ENCODE data around the gene DLK1.

The DLK1 gene

DNA sequence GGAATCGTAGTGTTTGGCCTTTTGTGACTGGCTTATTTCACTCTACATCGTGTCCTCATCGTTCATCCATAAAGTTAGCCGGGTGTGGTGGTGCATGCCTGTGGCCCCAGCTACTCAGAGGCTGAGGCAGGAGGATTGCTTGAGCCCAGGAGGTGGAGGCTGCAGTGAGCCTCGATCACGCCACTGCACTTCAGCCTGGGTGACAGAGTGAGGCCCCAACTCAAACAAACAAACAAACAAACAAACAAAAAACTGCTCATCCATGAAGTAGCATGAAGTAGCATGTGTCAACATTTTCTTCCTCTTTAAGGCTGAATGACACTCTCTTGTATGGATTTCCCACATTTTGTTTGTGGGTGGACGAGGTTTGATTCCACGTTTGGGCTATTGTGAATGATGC lies 55.3 kb downstream of the DLK1 start:
- no peak overlapping the region for H3K27ac ChIP-seq (ENCODE audit: low read depth in 2 of 2, low read length in 2 of 2)
- H3K27me3 ChIP-seq (ENCODE audit: control insufficient read depth in 2 of 2, insufficient read depth in 2 of 2, low read length in 2 of 2), result no peaks in the 10 kb centered on the region
- H3K9me3 ChIP-seq (ENCODE audit: control insufficient read depth in 2 of 2, low read length in 2 of 2), result no peaks in the 10 kb centered on the region
- H3K4me3 ChIP-seq (ENCODE audit: low read length in 2 of 2), result no peak overlapping the region
- no peaks in the 10 kb centered on the region for H3K36me3 ChIP-seq (ENCODE audit: control insufficient read depth in 2 of 2, insufficient read depth in 2 of 2, low read length in 2 of 2)
- no peak overlapping the region for H3K9ac ChIP-seq (ENCODE audit: low read depth in 1 of 2, low read length in 2 of 2)
- no peaks in the 10 kb centered on the region for H3K4me1 ChIP-seq (ENCODE audit: control insufficient read depth in 2 of 2, insufficient read depth in 2 of 2, low read length in 2 of 2)

DNA sequence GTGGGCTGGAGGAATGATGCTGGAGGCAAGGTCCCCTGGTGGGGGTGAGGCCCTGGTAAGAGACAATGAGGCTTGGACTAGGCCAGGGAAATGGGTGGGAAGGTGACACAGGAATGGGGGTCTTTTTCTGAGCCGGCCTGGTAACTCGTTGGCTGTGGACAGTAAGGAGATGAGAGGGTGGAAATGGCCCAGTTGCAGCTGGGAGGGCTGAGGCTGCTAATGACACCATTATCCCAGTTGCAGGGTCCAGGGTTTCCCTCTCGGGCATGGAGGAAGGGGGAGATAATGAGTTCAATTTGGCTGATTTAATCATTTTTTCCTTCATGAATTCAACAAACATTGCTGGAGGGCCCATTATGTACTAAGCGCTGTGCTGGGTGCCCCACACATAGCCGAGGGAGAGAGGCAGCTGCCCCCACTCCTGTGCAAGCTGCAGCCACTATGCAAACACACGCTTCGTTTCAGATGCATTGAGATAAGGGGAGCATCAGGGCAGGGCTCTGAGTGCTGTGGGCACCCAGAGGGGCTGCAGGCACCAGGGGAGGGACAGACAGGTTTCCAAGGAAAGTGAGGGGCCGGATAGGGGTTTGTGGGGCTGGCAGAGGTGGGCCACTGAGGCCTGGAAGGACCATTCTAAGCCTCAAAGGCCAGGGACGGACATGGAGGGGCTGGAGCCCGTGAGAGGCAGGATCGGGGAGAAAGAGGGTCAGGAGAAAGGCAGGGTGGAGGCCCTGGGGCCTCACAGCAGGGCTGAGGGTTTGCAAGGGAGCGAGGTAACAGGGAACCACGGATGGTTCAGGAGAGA lies 56.0 kb downstream of the DLK1 start:
- no peaks in the 10 kb centered on the region for H3K4me1 ChIP-seq (ENCODE audit: control insufficient read depth in 2 of 2, insufficient read depth in 2 of 2, low read length in 2 of 2)
- no peak overlapping the region for H3K4me3 ChIP-seq (ENCODE audit: low read length in 2 of 2)
- H3K27ac ChIP-seq (ENCODE audit: low read depth in 2 of 2, low read length in 2 of 2), result no peak overlapping the region
- no peak overlapping the region for H3K9ac ChIP-seq (ENCODE audit: low read depth in 1 of 2, low read length in 2 of 2)
- H3K36me3 ChIP-seq (ENCODE audit: control insufficient read depth in 2 of 2, insufficient read depth in 2 of 2, low read length in 2 of 2), result no peaks in the 10 kb centered on the region
- H3K27me3 ChIP-seq (ENCODE audit: control insufficient read depth in 2 of 2, insufficient read depth in 2 of 2, low read length in 2 of 2), result no peaks in the 10 kb centered on the region
- no peaks in the 10 kb centered on the region for H3K9me3 ChIP-seq (ENCODE audit: control insufficient read depth in 2 of 2, low read length in 2 of 2)

DNA sequence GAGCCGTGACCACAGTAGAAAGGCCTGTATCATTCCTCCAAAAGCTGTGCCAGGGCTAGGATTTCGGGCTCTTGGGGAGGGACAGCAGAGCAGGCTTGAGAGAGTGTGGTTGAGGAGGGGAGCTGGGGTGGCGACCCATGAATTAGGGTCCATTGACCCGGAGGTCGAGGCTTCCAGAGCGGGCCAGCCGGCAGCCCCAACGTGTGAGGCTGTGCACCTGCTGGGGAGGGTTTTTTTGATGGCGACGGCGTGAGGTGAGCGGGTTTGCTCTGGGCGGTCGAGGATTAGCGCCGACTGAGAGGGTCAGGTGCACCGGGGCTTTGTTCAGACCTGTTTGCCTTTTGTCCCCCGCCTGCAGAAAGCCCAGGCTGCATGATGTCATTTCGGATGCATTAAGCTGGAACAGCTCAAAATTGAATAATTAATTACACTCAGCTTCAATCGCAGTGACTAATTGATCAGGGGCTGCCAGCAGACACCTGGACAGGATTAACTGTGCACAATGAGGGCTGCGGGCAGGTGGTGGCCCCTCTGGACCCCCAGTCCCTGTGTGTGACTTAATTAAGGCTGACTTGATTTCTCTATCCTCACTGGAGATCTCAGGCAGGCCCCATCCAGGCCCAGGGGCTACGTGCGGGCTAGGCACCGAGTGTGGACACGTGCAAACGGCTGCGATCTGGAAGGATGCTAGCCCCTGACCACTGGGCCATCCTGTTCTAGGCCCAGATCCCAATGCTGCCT lies 57.1 kb downstream of the DLK1 start:
- Histone ChIP-seq H3K9me3 (ENCODE audit: control insufficient read depth in 2 of 2, low read length in 2 of 2) (no peaks in the 10 kb centered on the region), H3K4me1 (ENCODE audit: control insufficient read depth in 2 of 2, insufficient read depth in 2 of 2, low read length in 2 of 2) (no peaks in the 10 kb centered on the region), H3K27me3 (ENCODE audit: control insufficient read depth in 2 of 2, insufficient read depth in 2 of 2, low read length in 2 of 2) (no peaks in the 10 kb centered on the region), H3K36me3 (ENCODE audit: control insufficient read depth in 2 of 2, insufficient read depth in 2 of 2, low read length in 2 of 2) (no peaks in the 10 kb centered on the region), H3K27ac (ENCODE audit: low read depth in 2 of 2, low read length in 2 of 2) (no peak overlapping the region), H3K4me3 (ENCODE audit: low read length in 2 of 2) (no peak overlapping the region), H3K9ac (ENCODE audit: low read depth in 1 of 2, low read length in 2 of 2) (no peak overlapping the region)

DNA sequence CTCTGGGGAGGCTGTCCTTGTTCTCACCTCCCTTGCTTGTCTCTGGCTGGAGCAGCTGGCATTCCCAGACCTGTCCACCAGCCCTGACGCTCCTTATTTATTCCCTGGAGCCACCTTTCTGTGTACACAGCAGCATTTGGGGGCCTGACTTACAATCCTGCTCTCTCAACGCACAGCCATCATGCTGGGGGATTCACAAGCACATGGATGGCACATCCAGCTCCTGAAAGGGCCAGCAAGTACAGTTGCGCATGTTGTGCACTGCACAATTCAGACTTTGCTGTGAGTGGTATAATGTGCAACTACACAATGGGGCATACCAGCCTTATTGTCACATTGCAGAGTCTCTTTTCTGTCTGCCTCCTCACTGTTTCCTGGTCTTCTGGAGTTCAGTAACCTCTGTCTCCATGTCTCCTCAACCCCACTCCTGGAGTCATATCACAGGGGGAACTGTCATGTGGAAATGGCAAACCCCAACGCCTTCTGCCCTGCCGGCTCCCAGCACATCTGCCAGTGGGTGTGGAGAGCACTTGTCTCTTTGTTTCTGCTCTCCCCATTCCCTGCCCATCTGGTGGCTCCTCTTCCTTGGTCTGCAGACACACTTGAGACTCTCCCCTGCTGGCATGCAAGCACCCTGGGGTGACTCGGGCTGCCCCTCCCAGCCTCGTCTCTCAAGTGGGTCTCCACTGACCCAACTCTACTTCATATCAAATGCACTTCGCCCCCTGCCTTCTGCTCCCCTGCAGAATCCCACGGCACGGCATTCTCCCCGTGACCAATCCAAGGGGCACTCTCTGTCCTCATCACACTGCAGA lies 58.0 kb downstream of the DLK1 start:
- H3K4me1 ChIP-seq (ENCODE audit: control insufficient read depth in 2 of 2, insufficient read depth in 2 of 2, low read length in 2 of 2), result no peaks in the 10 kb centered on the region
- no peaks in the 10 kb centered on the region for H3K36me3 ChIP-seq (ENCODE audit: control insufficient read depth in 2 of 2, insufficient read depth in 2 of 2, low read length in 2 of 2)
- no peak overlapping the region for H3K4me3 ChIP-seq (ENCODE audit: low read length in 2 of 2)
- no peak overlapping the region for H3K27ac ChIP-seq (ENCODE audit: low read depth in 2 of 2, low read length in 2 of 2)
- no peaks in the 10 kb centered on the region for H3K9me3 ChIP-seq (ENCODE audit: control insufficient read depth in 2 of 2, low read length in 2 of 2)
- H3K27me3 ChIP-seq (ENCODE audit: control insufficient read depth in 2 of 2, insufficient read depth in 2 of 2, low read length in 2 of 2), result no peaks in the 10 kb centered on the region
- H3K9ac ChIP-seq (ENCODE audit: low read depth in 1 of 2, low read length in 2 of 2), result no peak overlapping the region

DNA sequence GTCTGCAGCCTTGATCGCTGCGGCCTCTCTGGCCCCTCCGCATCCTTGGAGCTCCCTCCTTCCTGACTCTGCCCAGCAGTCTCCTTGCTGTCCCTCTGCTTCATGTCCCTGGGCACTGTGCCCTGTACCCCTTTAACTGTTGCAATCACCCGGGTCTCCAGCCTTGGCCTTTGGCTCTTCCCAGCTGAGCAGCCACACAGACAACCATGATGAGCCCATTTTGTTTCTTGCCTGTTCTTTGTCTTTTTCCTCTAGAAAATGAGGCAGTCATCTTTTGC lies 58.6 kb downstream of the DLK1 start:
- H3K36me3 ChIP-seq (ENCODE audit: control insufficient read depth in 2 of 2, insufficient read depth in 2 of 2, low read length in 2 of 2), result no peaks in the 10 kb centered on the region
- H3K27me3 ChIP-seq (ENCODE audit: control insufficient read depth in 2 of 2, insufficient read depth in 2 of 2, low read length in 2 of 2), result peaks cover 0 to 3% of the 10 kb centered on the region in 2 donors
- no peaks in the 10 kb centered on the region for H3K4me1 ChIP-seq (ENCODE audit: control insufficient read depth in 2 of 2, insufficient read depth in 2 of 2, low read length in 2 of 2)
- H3K9me3 ChIP-seq (ENCODE audit: control insufficient read depth in 2 of 2, low read length in 2 of 2), result no peaks in the 10 kb centered on the region
- H3K27ac ChIP-seq (ENCODE audit: low read depth in 2 of 2, low read length in 2 of 2), result no peak overlapping the region
- H3K4me3 ChIP-seq (ENCODE audit: low read length in 2 of 2), result no peak overlapping the region
- H3K9ac ChIP-seq (ENCODE audit: low read depth in 1 of 2, low read length in 2 of 2), result no peak overlapping the region

DNA sequence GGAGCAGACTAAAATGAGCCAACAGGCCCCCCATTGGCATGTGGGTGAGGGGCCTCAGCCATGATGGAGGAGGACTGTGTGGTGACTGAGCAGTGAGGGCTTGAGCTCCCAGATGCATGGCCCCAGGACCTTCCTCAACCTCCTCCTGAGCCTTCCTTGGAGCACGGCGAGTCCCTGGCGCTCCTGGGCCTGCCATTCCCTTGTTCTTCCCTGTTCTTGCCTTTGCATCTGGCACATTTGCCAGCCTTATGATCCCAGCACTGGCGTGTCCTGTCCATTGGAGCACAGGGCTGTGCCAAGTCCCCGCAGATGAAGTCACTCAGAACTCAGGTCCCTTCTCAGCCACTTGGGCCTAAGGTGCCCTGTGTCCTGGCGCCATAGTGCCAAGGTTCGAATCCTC lies 58.9 kb downstream of the DLK1 start:
- Histone ChIP-seq H3K9me3 (ENCODE audit: control insufficient read depth in 2 of 2, low read length in 2 of 2) (no peaks in the 10 kb centered on the region), H3K27ac (ENCODE audit: low read depth in 2 of 2, low read length in 2 of 2) (no peak overlapping the region), H3K9ac (ENCODE audit: low read depth in 1 of 2, low read length in 2 of 2) (no peak overlapping the region), H3K4me3 (ENCODE audit: low read length in 2 of 2) (no peak overlapping the region), H3K36me3 (ENCODE audit: control insufficient read depth in 2 of 2, insufficient read depth in 2 of 2, low read length in 2 of 2) (no peaks in the 10 kb centered on the region), H3K4me1 (ENCODE audit: control insufficient read depth in 2 of 2, insufficient read depth in 2 of 2, low read length in 2 of 2) (no peaks in the 10 kb centered on the region), H3K27me3 (ENCODE audit: control insufficient read depth in 2 of 2, insufficient read depth in 2 of 2, low read length in 2 of 2) (peaks cover 0 to 3% of the 10 kb centered on the region in 2 donors)

DNA sequence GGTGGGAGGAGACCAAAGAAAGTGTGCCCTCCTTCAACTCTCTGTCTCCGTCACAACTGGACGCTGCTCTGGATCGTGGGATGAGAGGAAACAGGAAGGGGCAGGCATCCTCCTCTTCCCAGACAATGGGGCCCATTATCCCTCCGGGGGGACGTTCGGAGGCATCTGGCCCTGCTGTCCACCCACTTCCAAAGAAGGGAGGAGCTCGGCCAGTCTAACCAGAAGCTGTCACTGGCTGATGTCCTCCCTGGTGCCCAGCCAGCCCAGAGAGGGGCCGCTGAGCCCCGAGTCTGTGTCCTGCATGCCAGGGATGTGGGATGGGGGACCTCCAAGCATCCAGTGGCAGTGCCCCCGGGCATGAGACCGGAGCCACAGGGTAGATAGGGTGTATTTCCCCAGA lies 59.4 kb downstream of the DLK1 start:
- no peak overlapping the region for H3K27ac ChIP-seq (ENCODE audit: low read depth in 2 of 2, low read length in 2 of 2)
- H3K4me3 ChIP-seq (ENCODE audit: low read length in 2 of 2), result no peak overlapping the region
- no peaks in the 10 kb centered on the region for H3K9me3 ChIP-seq (ENCODE audit: control insufficient read depth in 2 of 2, low read length in 2 of 2)
- H3K36me3 ChIP-seq (ENCODE audit: control insufficient read depth in 2 of 2, insufficient read depth in 2 of 2, low read length in 2 of 2), result no peaks in the 10 kb centered on the region
- no peak overlapping the region for H3K9ac ChIP-seq (ENCODE audit: low read depth in 1 of 2, low read length in 2 of 2)
- no peaks in the 10 kb centered on the region for H3K4me1 ChIP-seq (ENCODE audit: control insufficient read depth in 2 of 2, insufficient read depth in 2 of 2, low read length in 2 of 2)
- peaks cover 0 to 3% of the 10 kb centered on the region in 2 donors for H3K27me3 ChIP-seq (ENCODE audit: control insufficient read depth in 2 of 2, insufficient read depth in 2 of 2, low read length in 2 of 2)

DNA sequence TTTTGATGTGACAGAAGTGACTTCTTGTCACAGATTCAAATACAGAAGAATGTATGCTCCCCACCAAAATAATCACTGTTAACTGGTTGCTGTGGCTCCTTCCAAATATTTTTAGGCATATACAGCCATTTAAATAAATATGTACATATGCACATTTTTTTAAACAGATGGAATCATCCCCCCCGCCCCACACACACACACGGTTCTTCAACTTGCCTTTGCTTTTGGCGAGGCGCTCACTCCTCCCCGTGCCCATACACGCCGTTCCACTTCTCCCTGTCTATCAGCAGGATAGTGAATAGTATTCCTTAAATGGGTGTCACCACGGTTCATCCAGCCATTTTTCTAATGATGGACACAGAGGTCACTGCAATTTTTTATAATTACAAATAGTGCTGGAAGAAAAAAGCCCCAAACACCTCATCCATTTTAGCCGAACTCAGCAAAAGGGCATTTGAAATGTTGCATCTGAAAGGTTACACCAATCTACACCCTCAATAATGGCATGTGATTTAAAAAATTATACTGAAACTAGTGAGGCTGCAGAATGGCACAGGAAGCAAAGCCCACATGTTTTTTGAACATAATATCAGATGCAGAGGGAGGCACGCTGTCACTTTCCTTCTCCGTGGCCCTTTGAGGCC lies 60.0 kb downstream of the DLK1 start:
- H3K4me1 ChIP-seq (ENCODE audit: control insufficient read depth in 2 of 2, insufficient read depth in 2 of 2, low read length in 2 of 2), result no peaks in the 10 kb centered on the region
- no peak overlapping the region for H3K9ac ChIP-seq (ENCODE audit: low read depth in 1 of 2, low read length in 2 of 2)
- H3K36me3 ChIP-seq (ENCODE audit: control insufficient read depth in 2 of 2, insufficient read depth in 2 of 2, low read length in 2 of 2), result no peaks in the 10 kb centered on the region
- no peaks in the 10 kb centered on the region for H3K9me3 ChIP-seq (ENCODE audit: control insufficient read depth in 2 of 2, low read length in 2 of 2)
- no peak overlapping the region for H3K4me3 ChIP-seq (ENCODE audit: low read length in 2 of 2)
- no peak overlapping the region for H3K27ac ChIP-seq (ENCODE audit: low read depth in 2 of 2, low read length in 2 of 2)
- H3K27me3 ChIP-seq (ENCODE audit: control insufficient read depth in 2 of 2, insufficient read depth in 2 of 2, low read length in 2 of 2), result peaks cover 0 to 3% of the 10 kb centered on the region in 2 donors

DNA sequence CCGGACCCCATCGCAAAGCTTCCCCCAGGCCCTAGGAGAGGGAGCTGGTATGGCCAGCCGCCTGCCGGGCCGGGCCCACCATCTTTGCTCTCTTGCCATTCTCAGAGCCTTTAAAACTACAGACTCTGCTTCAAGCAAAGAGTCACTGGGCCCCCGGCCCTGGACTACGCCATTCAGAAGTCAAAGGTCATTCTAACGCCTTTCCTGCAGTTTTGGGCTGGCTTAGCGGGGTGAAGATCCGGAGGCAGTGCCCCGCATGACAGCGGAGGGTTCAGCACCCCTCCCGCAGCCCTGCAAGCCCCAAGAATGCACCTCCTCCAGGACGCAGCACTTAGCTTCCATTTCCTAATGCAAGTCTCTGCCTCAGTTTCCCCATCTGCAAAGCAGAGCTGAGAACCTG lies 61.0 kb downstream of the DLK1 start:
- H3K27ac ChIP-seq (ENCODE audit: low read depth in 2 of 2, low read length in 2 of 2), result no peak overlapping the region
- H3K27me3 ChIP-seq (ENCODE audit: control insufficient read depth in 2 of 2, insufficient read depth in 2 of 2, low read length in 2 of 2), result peaks cover 0 to 3% of the 10 kb centered on the region in 2 donors

More for the DNA sequence above, 61.0 kb downstream of the DLK1 start:
- H3K9ac ChIP-seq (ENCODE audit: low read depth in 1 of 2, low read length in 2 of 2), result no peak overlapping the region
- H3K4me3 ChIP-seq (ENCODE audit: low read length in 2 of 2), result no peak overlapping the region
- no peaks in the 10 kb centered on the region for H3K36me3 ChIP-seq (ENCODE audit: control insufficient read depth in 2 of 2, insufficient read depth in 2 of 2, low read length in 2 of 2)
- no peaks in the 10 kb centered on the region for H3K4me1 ChIP-seq (ENCODE audit: control insufficient read depth in 2 of 2, insufficient read depth in 2 of 2, low read length in 2 of 2)
- no peaks in the 10 kb centered on the region for H3K9me3 ChIP-seq (ENCODE audit: control insufficient read depth in 2 of 2, low read length in 2 of 2)
